AG04450 (cell line): ENCODE measurements around the gene KRTAP5-4. TPM values are rescaled to one million over a fixed set of nuclear protein-coding genes. Genes with fewer than 3 reads are reported as not detected.
A peak's percentile ranks its signal among the peaks of the same experiment; 100 is the strongest.

Experiments
- CTCF ChIA-PET: fragments of 300-600, 350-600 bp; formaldehyde crosslinking; extraction: SDS; loops from one replicate; lab custom pipeline; 2022; ENCODE audit warnings: antibody characterized with exemption, inconsistent platforms; lab: Charles Lee
- POLR2A ChIA-PET: fragments of 350-600 bp; formaldehyde crosslinking; extraction: SDS; loops from one replicate; lab custom pipeline; 2021; ENCODE audit warnings: antibody characterized with exemption, inconsistent platforms; lab: Yijun Ruan, JAX
- DNase-seq: peaks from one replicate; pipeline ENCODE4 v3.0.0-alpha.2; 2011; ENCODE audit warnings: low read depth, low spot score
- H3K27ac ChIP-seq: one replicate; pipeline ENCODE4 v1.5.1; 2012; ENCODE audit warnings: low read depth, low read length, control low read depth
- H3K27me3 ChIP-seq: one replicate; pipeline ENCODE4 v1.6.0; 2012; ENCODE audit warnings: low read length; ENCODE audit not compliant: control insufficient read depth, insufficient read depth
- H3K4me3 ChIP-seq: 2 replicates; pipeline ENCODE4 v1.5.1; 2011; ENCODE audit warnings: mild to moderate bottlenecking, low read depth, low read length, control low read depth
- H3K9me3 ChIP-seq: 2 replicates; pipeline ENCODE4 v1.5.1; 2012; ENCODE audit warnings: low read length; ENCODE audit not compliant: control insufficient read depth, insufficient read depth
- CTCF ChIP-seq: IDR thresholded peaks from 2 replicates; pipeline ENCODE4 v1.5.1; 2011; ENCODE audit warnings: low read depth, low read length, control low read depth, inconsistent platforms
- polyA plus RNA-seq: library from polyadenylated mRNA; depleted of rRNA; stranded (reverse); fragments of >200 nt; gene quantifications from 2 replicates; pipeline ENCODE4 v1.2.3, GENCODE V29; 2011; rRNA removed

The KRTAP5-4 gene
- polyA plus RNA-seq, 1 experiment = not detected

- Histone ChIP-seq H3K4me3 (peak within 1 kb of the TSS; percentile 61), H3K27ac (no peak within 1 kb of the TSS), H3K27me3 (peaks cover 25% of the 10 kb centered on the region), H3K9me3 (no peaks in the 10 kb centered on the region; the same call in 1 of the 2 replicates)
- peak; percentile 48 for DNase-seq
- POLR2A ChIA-PET = interaction anchor here (1.0 kb wide), 1 partner anchor 14 kb away, joined by 3 read pairs; no protein-coding TSS in a partner anchor
- CTCF ChIA-PET = interaction anchor here (0.6 to 3.5 kb wide), 4 partner anchors 15 to 26 kb away, joined by 3 to 87 read pairs (median 6); no protein-coding TSS in a partner anchor
- TF ChIP-seq CTCF = no peak
Measured at GRCh38 chr11:1572197-1573076, 49.5 kb downstream of the KRTAP5-4 start, which contains the start of gene DUSP8. Gene DUSP8 (minus strand): TSS chr11:1572271. CDS start chr11:1565826, 6,445 bp downstream.

- no peak overlapping the region for H3K27ac ChIP-seq
- DNase-seq = no peak
- CTCF ChIA-PET = interaction anchor here (0.6 to 1.4 kb wide), 2 partner anchors 21 to 25 kb away, joined by 3 to 8 read pairs; no protein-coding TSS in a partner anchor
Measured at GRCh38 chr11:1571760-1572196, 50.2 kb downstream of the KRTAP5-4 start.

More at GRCh38 chr11:1571760-1572196, 50.2 kb downstream of the KRTAP5-4 start:
- POLR2A ChIA-PET = no interaction called here
- no peak for TF ChIP-seq CTCF
- Histone ChIP-seq H3K9me3 (no peaks in the 10 kb centered on the region; the same call in 1 of the 2 replicates), H3K27me3 (peaks cover 25% of the 10 kb centered on the region), H3K4me3 (peak overlapping the region; percentile 61)

Other genes with a start within 250 kb of the KRTAP5-4 start
- 0.11 and 0.12 TPM in 2 replicates for gene BRSK2, start 232.2 kb downstream of the KRTAP5-4 start, polyA plus RNA-seq
- 19.9 and 29.7 TPM in 2 replicates for gene MOB2, start 135.4 kb downstream of the KRTAP5-4 start, polyA plus RNA-seq
- 1.5 and 2.1 TPM in 2 replicates for gene DUSP8, start 49.9 kb downstream of the KRTAP5-4 start, polyA plus RNA-seq
- not detected in 2 replicates for gene KRTAP5-1, start 36.9 kb downstream of the KRTAP5-4 start, polyA plus RNA-seq
- gene KRTAP5-2, start 23.8 kb downstream of the KRTAP5-4 start, polyA plus RNA-seq = not detected in 2 replicates
- gene KRTAP5-3, start 13.7 kb downstream of the KRTAP5-4 start, polyA plus RNA-seq = not detected in 2 replicates
- gene KRTAP5-5, start 7.6 kb upstream of the KRTAP5-4 start, polyA plus RNA-seq = not detected in 2 replicates
- not detected in 2 replicates for gene KRTAP5-6, start 75.1 kb upstream of the KRTAP5-4 start, polyA plus RNA-seq
- 0.04 TPM in 1 of 2 replicates, not detected in the other for gene IFITM10, start 128.5 kb upstream of the KRTAP5-4 start, polyA plus RNA-seq
- 77.8 and 136 TPM in 2 replicates for gene CTSD, start 141.8 kb upstream of the KRTAP5-4 start, polyA plus RNA-seq
- not detected in 2 replicates for gene SYT8, start 212.9 kb upstream of the KRTAP5-4 start, polyA plus RNA-seq
- not detected in 2 replicates for gene TNNI2, start 216.8 kb upstream of the KRTAP5-4 start, polyA plus RNA-seq
- gene LSP1, start 230.9 kb upstream of the KRTAP5-4 start, polyA plus RNA-seq = 0.10 TPM in 1 of 2 replicates, not detected in the other